ENCODE results near the gene SEMA3F. TPM values are rescaled to one million over a fixed set of nuclear protein-coding genes. Genes with fewer than 3 reads are reported as not detected.

SEMA3F gene
- total and polyA plus RNA-seq, 5 experiments from 2014 or later: not detected

- POLR2A ChIA-PET: no interaction called here
- H3K27ac Mint-ChIP-seq: no peak overlapping the region
- no peak for ATAC-seq
- no peaks in the 10 kb centered on the region for H3K9me3 Mint-ChIP-seq
- peaks cover 0 to 2% (median 0%) of the 10 kb centered on the region in 3 donors for H3K36me3 Mint-ChIP-seq
- peaks cover 11 to 24% (median 21%) of the 10 kb centered on the region in 5 donors for H3K27me3 Mint-ChIP-seq
- DNase-seq: no peak
- no peak overlapping the region for H3K4me3 Mint-ChIP-seq
- H3K4me1 Mint-ChIP-seq: peaks cover 5 to 19% (median 9%) of the 10 kb centered on the region in 4 donors
Measured at GRCh38 chr3:50150863-50151686, 4.0 kb upstream of the SEMA3F start.

- no peak overlapping the region for H3K4me3 Mint-ChIP-seq
- no peak overlapping the region for H3K27ac Mint-ChIP-seq
- no peaks in the 10 kb centered on the region for H3K9me3 Mint-ChIP-seq
- H3K27me3 Mint-ChIP-seq: peaks cover 12 to 30% (median 27%) of the 10 kb centered on the region in 5 donors
- DNase-seq (no peak), ATAC-seq (no peak)
- peaks cover 0 to 2% (median 0%) of the 10 kb centered on the region in 3 donors for H3K36me3 Mint-ChIP-seq
- peaks cover 5 to 25% (median 10%) of the 10 kb centered on the region in 4 donors for H3K4me1 Mint-ChIP-seq
- POLR2A ChIA-PET: no interaction called here
Measured at GRCh38 chr3:50151728-50152127, 3.4 kb upstream of the SEMA3F start.

GRCh38 chr3:50153782-50154475 lies 1.2 kb upstream of the SEMA3F start:
- Mint-ChIP-seq H3K4me1 (peaks cover 5 to 36% (median 12%) of the 10 kb centered on the region in 4 donors), H3K36me3 (peaks cover 0 to 2% (median 0%) of the 10 kb centered on the region in 3 donors), H3K9me3 (no peaks in the 10 kb centered on the region), H3K27me3 (peaks cover 14 to 43% (median 34%) of the 10 kb centered on the region in 5 donors), H3K4me3 (peak overlapping the region; percentile 71 to 90 (median 86)), H3K27ac (peak overlapping the region in 3 of 10 donors; percentile 8 to 43 (median 14))
- ATAC-seq (no peak), DNase-seq (no peak)
- POLR2A ChIA-PET: no interaction called here

GRCh38 chr3:50154476-50154839 lies 666 bp upstream of the SEMA3F start:
- Mint-ChIP-seq H3K4me1 (peaks cover 5 to 36% (median 12%) of the 10 kb centered on the region in 4 donors), H3K9me3 (no peaks in the 10 kb centered on the region), H3K27ac (peak overlapping the region in 1 of 10 donors; percentile 8), H3K36me3 (peaks cover 0 to 2% (median 0%) of the 10 kb centered on the region in 3 donors), H3K4me3 (peak overlapping the region; percentile 71 to 90 (median 86)), H3K27me3 (peaks cover 14 to 43% (median 34%) of the 10 kb centered on the region in 5 donors)
- ATAC-seq (peak in 1 of 2 donors; percentile 52), DNase-seq (no peak)
- POLR2A ChIA-PET: no interaction called here

GRCh38 chr3:50155491-50155878 lies 361 bp downstream of the SEMA3F start:
- Mint-ChIP-seq H3K27me3 (peaks cover 13 to 43% (median 31%) of the 10 kb centered on the region in 5 donors), H3K4me1 (peaks cover 5 to 36% (median 12%) of the 10 kb centered on the region in 4 donors)
- DNase-seq: no peak

GRCh38 chr3:50155891-50156290 lies 767 bp downstream of the SEMA3F start:
- DNase-seq: no peak
- H3K9me3 Mint-ChIP-seq: no peaks in the 10 kb centered on the region
- peak overlapping the region in 2 of 10 donors; percentile 63 to 74 for H3K27ac Mint-ChIP-seq
- H3K4me3 Mint-ChIP-seq: peak overlapping the region; percentile 73 to 89 (median 80)
- no peak for ATAC-seq
- peaks cover 5 to 36% (median 12%) of the 10 kb centered on the region in 4 donors for H3K4me1 Mint-ChIP-seq
- H3K27me3 Mint-ChIP-seq: peaks cover 12 to 43% (median 30%) of the 10 kb centered on the region in 5 donors
- H3K36me3 Mint-ChIP-seq: peaks cover 0 to 2% (median 0%) of the 10 kb centered on the region in 3 donors
- POLR2A ChIA-PET: no interaction called here

More at GRCh38 chr3:50155491-50155878, 361 bp downstream of the SEMA3F start:
- peak overlapping the region; percentile 73 to 89 (median 80) for H3K4me3 Mint-ChIP-seq
- no peak for ATAC-seq
- peaks cover 0 to 2% (median 0%) of the 10 kb centered on the region in 3 donors for H3K36me3 Mint-ChIP-seq
- H3K27ac Mint-ChIP-seq: peak overlapping the region in 1 of 10 donors; percentile 74
- H3K9me3 Mint-ChIP-seq: no peaks in the 10 kb centered on the region
- POLR2A ChIA-PET: no interaction called here

- no peaks in the 10 kb centered on the region for H3K9me3 Mint-ChIP-seq
- H3K36me3 Mint-ChIP-seq: peaks cover 0 to 2% (median 0%) of the 10 kb centered on the region in 3 donors
- peak overlapping the region in 4 of 10 donors; percentile 28 to 78 (median 48) for H3K4me3 Mint-ChIP-seq
- no peak for ATAC-seq
- H3K27me3 Mint-ChIP-seq: peaks cover 12 to 43% (median 30%) of the 10 kb centered on the region in 5 donors
- POLR2A ChIA-PET: interaction anchor here (0.5 kb wide), 1 partner anchor 703 kb away, joined by 4 read pairs; no protein-coding TSS in a partner anchor
- no peak overlapping the region for H3K27ac Mint-ChIP-seq
- no peak for DNase-seq
- H3K4me1 Mint-ChIP-seq: peaks cover 5 to 36% (median 12%) of the 10 kb centered on the region in 4 donors
Measured at GRCh38 chr3:50156549-50157493, 1.7 kb downstream of the SEMA3F start.

- peaks cover 5 to 36% (median 12%) of the 10 kb centered on the region in 4 donors for H3K4me1 Mint-ChIP-seq
- no peak for ATAC-seq
- DNase-seq: no peak
- POLR2A ChIA-PET: no interaction called here
- H3K36me3 Mint-ChIP-seq: peaks cover 0 to 2% (median 0%) of the 10 kb centered on the region in 3 donors
- no peaks in the 10 kb centered on the region for H3K9me3 Mint-ChIP-seq
- peaks cover 12 to 41% (median 30%) of the 10 kb centered on the region in 5 donors for H3K27me3 Mint-ChIP-seq
- H3K4me3 Mint-ChIP-seq: peak overlapping the region in 2 of 10 donors; percentile 15 to 22
- no peak overlapping the region for H3K27ac Mint-ChIP-seq
Measured at GRCh38 chr3:50157827-50158529, 2.9 kb downstream of the SEMA3F start.

- ATAC-seq (no peak), DNase-seq (no peak)
- H3K9me3 Mint-ChIP-seq: no peaks in the 10 kb centered on the region
- H3K4me1 Mint-ChIP-seq: peaks cover 5 to 33% (median 12%) of the 10 kb centered on the region in 4 donors
- H3K36me3 Mint-ChIP-seq: peaks cover 0 to 2% (median 0%) of the 10 kb centered on the region in 3 donors
- peaks cover 10 to 34% (median 25%) of the 10 kb centered on the region in 5 donors for H3K27me3 Mint-ChIP-seq
- H3K4me3 Mint-ChIP-seq: peak overlapping the region in 1 of 10 donors; percentile 15
- POLR2A ChIA-PET: no interaction called here
- peak overlapping the region in 2 of 10 donors; percentile 62 to 79 for H3K27ac Mint-ChIP-seq
Measured at GRCh38 chr3:50158530-50159146, 3.5 kb downstream of the SEMA3F start.

GRCh38 chr3:50160561-50160983 lies 5.4 kb downstream of the SEMA3F start:
- Mint-ChIP-seq H3K4me3 (no peak overlapping the region), H3K4me1 (peaks cover 2 to 23% (median 8%) of the 10 kb centered on the region in 4 donors), H3K36me3 (peaks cover 0 to 2% (median 0%) of the 10 kb centered on the region in 3 donors), H3K9me3 (no peaks in the 10 kb centered on the region), H3K27ac (no peak overlapping the region), H3K27me3 (peaks cover 6 to 24% (median 17%) of the 10 kb centered on the region in 5 donors)
- POLR2A ChIA-PET: no interaction called here
- ATAC-seq (no peak), DNase-seq (no peak)

- POLR2A ChIA-PET: no interaction called here
- H3K4me3 Mint-ChIP-seq: no peak overlapping the region
- ATAC-seq: no peak
- no peaks in the 10 kb centered on the region for H3K9me3 Mint-ChIP-seq
- no peaks in the 10 kb centered on the region for H3K36me3 Mint-ChIP-seq
- H3K27me3 Mint-ChIP-seq: peaks cover 3 to 16% (median 11%) of the 10 kb centered on the region in 5 donors
- no peak overlapping the region for H3K27ac Mint-ChIP-seq
- peaks cover 0 to 15% (median 3%) of the 10 kb centered on the region in 4 donors for H3K4me1 Mint-ChIP-seq
- DNase-seq: no peak
Measured at GRCh38 chr3:50161320-50161719, 6.2 kb downstream of the SEMA3F start.

All from naive thymus-derived CD8-positive, alpha-beta T cell (primary cell).